Chondrocyte (in vitro differentiated cells): ENCODE results near the gene CTSF. TPM values are rescaled to one million over a fixed set of nuclear protein-coding genes. Genes with fewer than 3 reads are reported as not detected.

Source experiments
- DNase-seq: peaks from one replicate; pipeline ENCODE4 v3.0.0; 2021; ENCODE audit warnings: mixed read lengths, low spot score
- H3K27ac Mint-ChIP-seq: one replicate; pipeline ENCODE4 v1.8.0; 2021; ENCODE audit warnings: mild to moderate bottlenecking, moderate library complexity, mixed read lengths; ENCODE audit not compliant: unreplicated experiment
- H3K27me3 Mint-ChIP-seq: 2 replicates; pipeline ENCODE4 v1.8.0; 2021; ENCODE audit warnings: low read depth, mixed read lengths
- H3K36me3 Mint-ChIP-seq: 2 replicates; pipeline ENCODE4 v1.8.0; 2021; ENCODE audit warnings: low read depth, mixed read lengths
- H3K4me1 Mint-ChIP-seq: 2 replicates; pipeline ENCODE4 v1.8.0; 2021; ENCODE audit warnings: low read depth, mild to moderate bottlenecking, mixed read lengths
- H3K4me3 Mint-ChIP-seq: one replicate; pipeline ENCODE4 v1.8.0; 2021; ENCODE audit warnings: mild to moderate bottlenecking, moderate library complexity, mixed read lengths; ENCODE audit not compliant: unreplicated experiment
- H3K9me3 Mint-ChIP-seq: 2 replicates; pipeline ENCODE4 v1.8.0; 2021; ENCODE audit warnings: low read depth, mixed read lengths
- total RNA-seq: library from RNA; stranded (reverse); gene quantifications from 3 replicates; pipeline ENCODE4 v1.2.1, GENCODE V29; 2021
- TF ChIP-seq, protein P1 (sequence below): fragments of 200-600 bp; sonication (generic); IDR thresholded peaks from 2 replicates; pipeline ENCODE4 v1.5.0; 2021; ENCODE audit warnings: antibody characterized with exemption, mild to moderate bottlenecking, moderate library complexity

Gene CTSF
- total RNA-seq, 1 donor from 2014 or later: not detected

DNA sequence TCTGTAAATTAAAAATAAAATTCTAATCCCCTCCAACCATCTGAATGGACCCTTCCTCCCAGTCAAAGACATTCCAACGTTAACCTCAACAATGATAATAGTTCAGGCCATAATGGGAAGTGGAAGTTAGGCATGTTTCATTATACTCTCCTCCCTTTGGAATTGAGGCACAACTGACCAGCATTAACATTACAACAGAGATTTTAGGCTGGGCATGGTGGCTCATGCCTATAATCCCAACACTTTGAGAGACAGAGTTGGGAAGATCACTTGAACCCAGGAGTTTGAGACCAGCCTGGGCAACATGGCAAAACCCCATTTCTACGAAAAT is 2.4 kb upstream of the CTSF start:
- no peak for DNase-seq
- Mint-ChIP-seq H3K4me3 (no peak overlapping the region), H3K27me3 (peaks cover 19% of the 10 kb centered on the region), H3K9me3 (no peaks in the 10 kb centered on the region), H3K27ac (no peak overlapping the region), H3K4me1 (peaks cover 7% of the 10 kb centered on the region), H3K36me3 (no peaks in the 10 kb centered on the region)
- TF ChIP-seq, protein P1, sequence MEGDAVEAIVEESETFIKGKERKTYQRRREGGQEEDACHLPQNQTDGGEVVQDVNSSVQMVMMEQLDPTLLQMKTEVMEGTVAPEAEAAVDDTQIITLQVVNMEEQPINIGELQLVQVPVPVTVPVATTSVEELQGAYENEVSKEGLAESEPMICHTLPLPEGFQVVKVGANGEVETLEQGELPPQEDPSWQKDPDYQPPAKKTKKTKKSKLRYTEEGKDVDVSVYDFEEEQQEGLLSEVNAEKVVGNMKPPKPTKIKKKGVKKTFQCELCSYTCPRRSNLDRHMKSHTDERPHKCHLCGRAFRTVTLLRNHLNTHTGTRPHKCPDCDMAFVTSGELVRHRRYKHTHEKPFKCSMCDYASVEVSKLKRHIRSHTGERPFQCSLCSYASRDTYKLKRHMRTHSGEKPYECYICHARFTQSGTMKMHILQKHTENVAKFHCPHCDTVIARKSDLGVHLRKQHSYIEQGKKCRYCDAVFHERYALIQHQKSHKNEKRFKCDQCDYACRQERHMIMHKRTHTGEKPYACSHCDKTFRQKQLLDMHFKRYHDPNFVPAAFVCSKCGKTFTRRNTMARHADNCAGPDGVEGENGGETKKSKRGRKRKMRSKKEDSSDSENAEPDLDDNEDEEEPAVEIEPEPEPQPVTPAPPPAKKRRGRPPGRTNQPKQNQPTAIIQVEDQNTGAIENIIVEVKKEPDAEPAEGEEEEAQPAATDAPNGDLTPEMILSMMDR: no peak

DNA sequence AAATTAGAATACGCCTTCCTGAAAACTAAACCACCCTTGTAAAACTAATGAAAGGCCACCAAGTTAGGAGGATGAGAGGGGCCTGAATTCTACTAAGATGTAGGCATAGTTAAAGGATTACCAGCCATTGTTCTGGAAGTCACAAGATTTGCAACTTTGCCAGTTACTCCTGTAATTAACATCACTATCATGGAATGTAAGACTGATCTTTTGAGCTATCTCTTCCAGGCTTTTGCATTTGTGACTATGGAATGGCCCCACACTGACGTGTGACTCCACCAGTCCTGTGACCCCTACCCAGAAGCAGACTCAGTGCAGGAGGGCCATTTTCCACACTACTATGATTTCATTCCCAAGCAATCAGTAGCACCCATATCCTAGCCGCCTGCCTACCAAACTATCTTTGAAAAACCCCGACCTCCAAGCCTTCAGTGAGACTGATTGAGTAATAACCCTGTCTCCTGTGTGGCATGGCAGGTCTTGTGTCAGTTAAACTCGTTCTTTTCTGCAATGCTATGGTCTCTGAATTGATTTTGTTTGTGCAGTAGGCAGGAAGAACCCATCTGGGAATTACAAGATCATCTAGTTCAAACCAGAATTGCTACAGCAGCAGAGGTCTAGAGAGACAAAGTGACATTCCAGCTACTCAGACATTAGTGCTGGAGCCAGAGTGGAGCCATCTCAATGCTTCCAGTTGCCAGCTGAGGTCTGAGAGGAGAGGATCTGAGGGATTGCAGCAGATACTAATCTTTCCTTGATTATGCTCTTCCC is 1.9 kb upstream of the CTSF start:
- H3K9me3 Mint-ChIP-seq: no peaks in the 10 kb centered on the region
- H3K4me1 Mint-ChIP-seq: peaks cover 7% of the 10 kb centered on the region
- H3K36me3 Mint-ChIP-seq: no peaks in the 10 kb centered on the region
- no peak for DNase-seq
- peaks cover 18% of the 10 kb centered on the region for H3K27me3 Mint-ChIP-seq
- TF ChIP-seq, protein P1: no peak
- H3K4me3 Mint-ChIP-seq: no peak overlapping the region
- H3K27ac Mint-ChIP-seq: peak overlapping the region; percentile 38

DNA sequence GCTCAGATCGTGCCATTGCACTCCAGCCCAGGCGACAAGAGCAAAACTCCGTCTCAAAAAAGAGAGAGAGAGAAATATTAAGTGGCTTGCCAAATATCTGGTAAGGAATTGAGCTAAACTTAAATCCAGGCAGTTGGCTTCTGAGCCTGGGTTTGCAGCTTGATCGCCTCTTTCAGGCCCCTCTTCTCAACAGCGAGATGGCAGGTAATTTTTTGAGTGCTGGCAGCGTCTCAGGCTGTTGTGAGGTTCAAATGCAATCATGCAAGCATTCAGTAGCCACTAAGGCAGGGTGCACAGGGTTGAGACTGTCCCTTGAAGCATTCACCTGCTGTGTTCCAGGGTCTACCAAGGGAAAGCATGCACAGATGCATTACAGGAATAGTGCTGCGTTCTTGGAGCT is 670 bp upstream of the CTSF start:
- Mint-ChIP-seq H3K9me3 (no peaks in the 10 kb centered on the region), H3K27ac (no peak overlapping the region), H3K4me3 (no peak overlapping the region), H3K4me1 (peaks cover 7% of the 10 kb centered on the region), H3K27me3 (peaks cover 7% of the 10 kb centered on the region), H3K36me3 (no peaks in the 10 kb centered on the region)
- DNase-seq: no peak
- TF ChIP-seq, protein P1: no peak

DNA sequence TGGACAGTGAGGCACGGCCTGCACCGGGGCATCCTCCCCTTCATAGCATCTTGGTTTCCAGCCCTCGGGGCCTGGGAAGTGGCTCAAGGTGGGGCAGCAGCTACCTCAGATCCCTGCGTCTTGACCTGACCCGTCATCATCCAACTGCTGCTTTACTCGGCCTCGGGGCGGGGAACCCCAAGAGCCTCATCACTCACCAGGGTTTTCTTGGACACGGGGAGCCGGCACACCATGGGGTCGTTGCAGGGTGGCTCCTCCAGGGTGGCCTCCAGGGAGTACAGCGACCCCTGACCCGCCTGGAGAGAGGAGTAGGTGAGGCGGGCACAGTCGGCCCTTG is 651 bp downstream of the CTSF start:
- DNase-seq: no peak
- Mint-ChIP-seq H3K27me3 (peaks cover 2% of the 10 kb centered on the region), H3K27ac (no peak overlapping the region), H3K4me3 (no peak overlapping the region), H3K36me3 (no peaks in the 10 kb centered on the region), H3K4me1 (peaks cover 7% of the 10 kb centered on the region), H3K9me3 (no peaks in the 10 kb centered on the region)
- TF ChIP-seq, protein P1: no peak

DNA sequence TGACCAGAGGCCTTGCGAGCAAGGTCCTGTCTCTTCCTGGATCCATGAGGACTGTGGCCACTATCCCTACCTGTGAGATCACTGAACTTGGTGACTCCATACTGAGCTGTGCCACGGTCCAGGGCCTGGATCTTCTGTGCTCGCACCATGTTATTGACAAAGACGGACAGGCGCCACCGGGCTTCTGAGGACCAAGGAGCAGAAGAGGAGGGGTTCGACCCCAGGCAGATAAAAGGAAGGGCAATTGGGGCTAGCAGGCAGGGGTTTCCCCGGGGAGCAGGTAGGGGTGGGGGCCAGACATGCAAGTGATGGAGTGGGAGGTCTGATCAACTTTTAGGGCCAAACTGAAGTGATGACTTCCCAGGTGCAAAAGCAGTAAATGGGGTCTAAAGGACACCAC is 2.2 kb downstream of the CTSF start:
- no peak overlapping the region for H3K4me3 Mint-ChIP-seq
- peaks cover 2% of the 10 kb centered on the region for H3K27me3 Mint-ChIP-seq
- peaks cover 7% of the 10 kb centered on the region for H3K4me1 Mint-ChIP-seq
- no peak for DNase-seq
- TF ChIP-seq, protein P1: no peak
- H3K27ac Mint-ChIP-seq: no peak overlapping the region
- no peaks in the 10 kb centered on the region for H3K36me3 Mint-ChIP-seq
- H3K9me3 Mint-ChIP-seq: no peaks in the 10 kb centered on the region
